ENCODE data around the gene GNAT2.
A peak's percentile ranks its signal among the peaks of the same experiment; 100 is the strongest.

Gene GNAT2

DNA sequence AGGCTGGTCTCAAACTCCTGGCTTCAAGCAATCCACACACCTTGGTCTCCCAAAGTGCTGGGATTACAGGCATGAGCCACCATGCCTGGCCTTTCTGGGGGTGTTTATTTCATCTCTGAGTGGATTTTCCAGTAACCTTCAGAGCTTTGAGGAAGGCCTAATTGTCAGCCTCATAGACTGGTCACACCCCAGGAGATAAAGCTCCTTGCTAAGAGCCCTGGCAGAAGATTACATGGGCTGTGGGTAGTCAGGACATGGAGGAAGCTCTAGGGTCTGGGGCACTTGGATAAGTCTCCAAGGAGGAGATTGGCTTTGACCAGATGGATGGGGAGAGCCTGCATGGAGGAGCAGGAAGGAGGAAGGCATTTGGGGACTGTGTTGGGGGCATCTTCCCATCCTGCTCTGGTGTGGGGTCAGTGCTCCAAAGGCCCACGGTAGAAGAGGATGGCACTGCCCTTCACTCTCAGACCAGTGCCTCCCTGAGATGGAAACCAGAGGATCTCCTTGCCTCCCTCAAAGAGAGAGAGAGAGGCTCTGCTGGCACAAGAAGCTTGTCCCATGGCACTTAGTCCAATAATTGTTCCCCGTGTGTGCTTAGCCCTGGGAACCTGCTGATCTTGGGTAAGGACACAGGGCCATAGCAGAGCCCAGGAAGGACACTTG is 21.8 kb upstream of the GNAT2 start:
- Histone ChIP-seq H3K36me3 (replicated peaks) (no peaks in the 10 kb centered on the region), H3K27ac (no peak overlapping the region), H3K4me3 (ENCODE audit: low read depth, low read length) (no peak overlapping the region), H3K27me3 (replicated peaks) (no peaks in the 10 kb centered on the region)
- DNase-seq: no peak
- TF ChIP-seq, protein P1, sequence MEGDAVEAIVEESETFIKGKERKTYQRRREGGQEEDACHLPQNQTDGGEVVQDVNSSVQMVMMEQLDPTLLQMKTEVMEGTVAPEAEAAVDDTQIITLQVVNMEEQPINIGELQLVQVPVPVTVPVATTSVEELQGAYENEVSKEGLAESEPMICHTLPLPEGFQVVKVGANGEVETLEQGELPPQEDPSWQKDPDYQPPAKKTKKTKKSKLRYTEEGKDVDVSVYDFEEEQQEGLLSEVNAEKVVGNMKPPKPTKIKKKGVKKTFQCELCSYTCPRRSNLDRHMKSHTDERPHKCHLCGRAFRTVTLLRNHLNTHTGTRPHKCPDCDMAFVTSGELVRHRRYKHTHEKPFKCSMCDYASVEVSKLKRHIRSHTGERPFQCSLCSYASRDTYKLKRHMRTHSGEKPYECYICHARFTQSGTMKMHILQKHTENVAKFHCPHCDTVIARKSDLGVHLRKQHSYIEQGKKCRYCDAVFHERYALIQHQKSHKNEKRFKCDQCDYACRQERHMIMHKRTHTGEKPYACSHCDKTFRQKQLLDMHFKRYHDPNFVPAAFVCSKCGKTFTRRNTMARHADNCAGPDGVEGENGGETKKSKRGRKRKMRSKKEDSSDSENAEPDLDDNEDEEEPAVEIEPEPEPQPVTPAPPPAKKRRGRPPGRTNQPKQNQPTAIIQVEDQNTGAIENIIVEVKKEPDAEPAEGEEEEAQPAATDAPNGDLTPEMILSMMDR (IDR thresholded peaks at IDR 0.05; ENCODE audit: low read depth, low read length, missing control alignments): no peak
- in situ Hi-C loops (cut with HindIII; ENCODE audit: low pct_ligation_motif_present, low sequenced_read_pairs): no loop called here

DNA sequence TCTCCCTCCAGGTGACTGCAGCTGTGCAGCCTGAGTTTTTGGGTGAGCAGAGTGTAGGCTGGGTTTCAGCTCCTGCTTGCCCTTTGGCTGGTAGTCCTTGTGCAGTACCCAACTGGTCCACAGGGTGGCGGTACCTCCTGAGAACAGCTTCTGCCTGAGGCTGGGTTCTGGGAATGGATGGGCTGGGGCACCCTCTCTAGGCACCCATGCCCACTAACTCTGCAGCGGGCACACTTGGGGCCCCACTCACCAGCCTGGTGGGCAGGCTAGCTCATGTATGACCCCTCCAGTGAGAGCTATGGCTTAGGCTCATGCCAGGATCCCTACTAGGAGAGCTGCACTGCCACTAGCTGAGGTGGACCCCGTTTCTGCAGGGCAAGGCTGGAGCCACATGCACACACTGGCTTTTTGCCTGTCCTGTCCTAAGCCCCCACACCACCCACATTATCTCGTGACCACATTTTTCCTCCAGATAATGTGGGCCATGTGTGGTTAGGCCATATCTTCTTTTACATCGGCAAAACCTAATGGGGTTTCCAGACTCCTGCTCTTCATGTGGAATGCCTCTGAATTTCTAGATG is 21.0 kb upstream of the GNAT2 start:
- DNase-seq: peak; percentile 74
- H3K4me3 ChIP-seq (ENCODE audit: low read depth, low read length): no peak overlapping the region
- no peaks in the 10 kb centered on the region for H3K27me3 ChIP-seq (replicated peaks)
- H3K27ac ChIP-seq: no peak overlapping the region
- H3K36me3 ChIP-seq (replicated peaks): no peaks in the 10 kb centered on the region
- TF ChIP-seq, protein P1 (IDR thresholded peaks at IDR 0.05; ENCODE audit: low read depth, low read length, missing control alignments): peak; percentile 95
- in situ Hi-C loops (cut with HindIII; ENCODE audit: low pct_ligation_motif_present, low sequenced_read_pairs): no loop called here

- H3K27ac ChIP-seq: no peak overlapping the region
- in situ Hi-C loops (cut with HindIII; ENCODE audit: low pct_ligation_motif_present, low sequenced_read_pairs): no loop called here
- no peak overlapping the region for H3K4me3 ChIP-seq (ENCODE audit: low read depth, low read length)
- DNase-seq: no peak
- TF ChIP-seq, protein P1 (IDR thresholded peaks at IDR 0.05; ENCODE audit: low read depth, low read length, missing control alignments): no peak
- no peaks in the 10 kb centered on the region for H3K27me3 ChIP-seq (replicated peaks)
- H3K36me3 ChIP-seq (replicated peaks): no peaks in the 10 kb centered on the region
Observed at GRCh38 chr1:109639841-109640184, 20.4 kb upstream of the GNAT2 start.

DNA sequence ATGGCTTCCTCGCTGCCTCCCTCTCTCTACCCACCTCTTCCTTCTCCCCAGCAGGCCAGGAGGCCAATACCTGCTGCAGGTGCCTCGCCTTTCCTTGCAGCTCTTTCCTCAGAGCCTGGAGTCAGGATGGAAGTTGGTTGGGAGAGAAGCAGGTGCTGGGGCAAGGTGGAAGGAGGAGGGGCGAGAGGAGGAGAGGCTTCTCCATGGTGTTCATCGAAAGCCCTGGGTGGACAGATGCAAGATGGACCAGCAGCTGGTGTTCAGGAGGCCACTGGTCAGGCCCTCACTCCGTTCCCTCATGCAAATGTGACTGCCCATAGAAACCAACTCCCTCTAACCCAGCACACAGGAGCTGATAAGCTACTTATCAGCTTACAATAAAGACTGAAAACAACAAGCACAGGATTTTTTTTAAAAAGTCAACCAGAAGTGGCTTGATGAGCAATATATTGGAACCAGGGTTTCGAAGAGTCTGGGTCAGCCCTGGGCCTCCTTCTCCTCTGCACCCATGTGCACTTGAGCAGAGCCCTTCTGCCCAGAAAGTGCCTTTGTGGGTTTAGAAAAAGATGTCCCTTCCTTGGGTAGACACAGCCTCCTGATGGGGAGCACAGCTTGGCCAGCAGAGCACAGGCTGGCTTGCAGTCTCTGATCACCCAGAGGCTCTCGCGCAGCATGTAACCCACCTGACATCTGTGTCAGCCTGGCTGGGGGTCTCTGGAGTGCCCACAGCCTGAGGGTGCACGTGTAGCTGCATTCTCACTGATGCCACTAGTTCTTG is 19.8 kb upstream of the GNAT2 start:
- TF ChIP-seq, protein P1 (IDR thresholded peaks at IDR 0.05; ENCODE audit: low read depth, low read length, missing control alignments): no peak
- Histone ChIP-seq H3K36me3 (replicated peaks) (no peaks in the 10 kb centered on the region), H3K27me3 (replicated peaks) (no peaks in the 10 kb centered on the region), H3K27ac (no peak overlapping the region), H3K4me3 (ENCODE audit: low read depth, low read length) (no peak overlapping the region)
- in situ Hi-C loops (cut with HindIII; ENCODE audit: low pct_ligation_motif_present, low sequenced_read_pairs): no loop called here
- DNase-seq: no peak

DNA sequence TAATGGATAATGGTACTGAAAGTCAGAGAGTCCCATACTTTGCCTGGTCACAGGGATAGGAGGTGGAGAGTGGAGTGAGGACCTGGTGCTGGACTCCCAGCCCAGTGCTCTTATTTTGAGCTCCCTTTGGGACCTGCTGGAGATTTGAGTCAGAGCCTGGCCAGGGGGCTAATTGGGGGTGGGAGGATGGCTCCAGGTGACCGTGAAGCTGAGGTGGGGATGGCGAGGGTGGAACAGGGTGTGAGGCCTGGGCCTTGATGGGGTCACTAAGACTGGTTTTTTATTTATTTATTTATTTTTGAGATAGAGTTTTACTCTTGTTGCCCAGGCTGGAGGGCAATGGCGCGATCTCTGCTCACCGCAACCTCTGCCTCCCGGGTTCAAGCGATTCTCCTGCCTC is 18.0 kb upstream of the GNAT2 start:
- no peak overlapping the region for H3K4me3 ChIP-seq (ENCODE audit: low read depth, low read length)
- DNase-seq: no peak
- TF ChIP-seq, protein P1 (IDR thresholded peaks at IDR 0.05; ENCODE audit: low read depth, low read length, missing control alignments): no peak
- H3K36me3 ChIP-seq (replicated peaks): no peaks in the 10 kb centered on the region
- no peak overlapping the region for H3K27ac ChIP-seq
- H3K27me3 ChIP-seq (replicated peaks): no peaks in the 10 kb centered on the region
- in situ Hi-C loops (cut with HindIII; ENCODE audit: low pct_ligation_motif_present, low sequenced_read_pairs): no loop called here
